Measurements from ENCODE around the gene CAMSAP2. TPM values are rescaled to one million over a fixed set of nuclear protein-coding genes. Genes with fewer than 3 reads are reported as not detected.
"Not testable (repeated sequence)": the region's sequence is repeated elsewhere in the genome, so short reads cannot be mapped to it uniquely, and the experiment has no call there.

Gene CAMSAP2
- total RNA-seq, 1 experiment from 2014 or later, result 28.6 TPM

DNA sequence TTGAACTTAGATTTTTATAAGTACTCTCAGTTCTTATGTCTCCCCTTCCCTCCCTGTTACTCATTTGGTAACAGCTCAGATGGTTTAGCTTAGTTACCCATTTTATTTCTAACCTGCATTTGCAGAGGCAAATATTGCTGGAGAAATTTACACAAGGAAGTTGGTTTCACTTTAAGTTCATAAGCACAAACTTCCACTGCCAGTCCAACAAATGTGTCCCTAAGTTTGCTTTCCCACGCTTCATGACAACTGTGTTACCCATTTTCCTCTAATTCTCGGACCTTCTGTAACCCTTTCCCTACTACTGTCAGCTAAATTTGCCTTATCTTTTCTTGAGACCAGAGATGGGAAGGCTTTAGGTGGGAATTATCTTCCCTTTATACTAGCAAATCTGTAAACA is 70.2 kb downstream of the CAMSAP2 start:
- ChIA-PET POLR2A (ENCODE audit: unreplicated experiment) (no interaction called here), CTCF (interaction anchor here (0.7 kb wide), 1 partner anchor 186 kb away, joined by 8 read pairs; no protein-coding TSS in a partner anchor)
- ATAC-seq (no peak), DNase-seq (no peak)
- Histone ChIP-seq H3K9me2 (replicated peaks; ENCODE audit: low read length) (no peaks in the 10 kb centered on the region), H3K4me1 (ENCODE audit: insufficient read depth, low read length) (no peaks in the 10 kb centered on the region), H3K4me3 (ENCODE audit: low read length) (no peak overlapping the region), H3K36me3 (ENCODE audit: low read depth, low read length) (peaks cover 26% of the 10 kb centered on the region; the same call in 1 of the 2 replicates), H3K79me2 (ENCODE audit: low read length) (peaks cover 15% of the 10 kb centered on the region), H3K9ac (ENCODE audit: low read length) (no peak overlapping the region), H3K27me3 (ENCODE audit: low read length) (no peaks in the 10 kb centered on the region), H3K27ac (ENCODE audit: low read length) (no peak overlapping the region), H2AFZ (ENCODE audit: low read length) (no peak overlapping the region), H4K20me1 (ENCODE audit: low read length) (no peaks in the 10 kb centered on the region), H3K9me3 (ENCODE audit: low read length) (no peaks in the 10 kb centered on the region), H3K4me2 (ENCODE audit: low read length) (no peak overlapping the region), H3F3A (ENCODE audit: low read length, unreplicated experiment) (no peaks in the 10 kb centered on the region)
- no TSS peak for BruUV-seq (replicated peaks)
- intact Hi-C loops (cut with micrococcal nuclease), result no loop called here
- TF ChIP-seq EZH2 (IDR thresholded peaks at IDR 0.05; ENCODE audit: low read length, unreplicated experiment) (no peak), CTCF (conservative IDR thresholded peaks at IDR 0.05; ENCODE audit: low read depth, low read length) (no peak), EZH2phosphoT487 (IDR thresholded peaks at IDR 0.05; ENCODE audit: borderline replicate concordance, low read length) (no peak)

- H3K4me2 ChIP-seq (ENCODE audit: low read length), result no peak overlapping the region
- H3K4me3 ChIP-seq (ENCODE audit: low read length), result no peak overlapping the region
- ATAC-seq, result no peak
- H3K4me1 ChIP-seq (ENCODE audit: insufficient read depth, low read length), result no peaks in the 10 kb centered on the region
- POLR2A ChIA-PET (ENCODE audit: unreplicated experiment), result no interaction called here
- peaks cover 31% of the 10 kb centered on the region for H3K36me3 ChIP-seq (ENCODE audit: low read depth, low read length)
- H2AFZ ChIP-seq (ENCODE audit: low read length), result no peak overlapping the region
- DNase-seq, result no peak
- CTCF ChIA-PET, result no interaction called here
- H3K9ac ChIP-seq (ENCODE audit: low read length), result no peak overlapping the region
- no peaks in the 10 kb centered on the region for H4K20me1 ChIP-seq (ENCODE audit: low read length)
- H3K27ac ChIP-seq (ENCODE audit: low read length), result no peak overlapping the region
- TF ChIP-seq EZH2phosphoT487 (IDR thresholded peaks at IDR 0.05; ENCODE audit: borderline replicate concordance, low read length), result no peak
- no peak for TF ChIP-seq CTCF (conservative IDR thresholded peaks at IDR 0.05; ENCODE audit: low read depth, low read length)
- no peak for TF ChIP-seq EZH2 (IDR thresholded peaks at IDR 0.05; ENCODE audit: low read length, unreplicated experiment)
- no peaks in the 10 kb centered on the region for H3F3A ChIP-seq (ENCODE audit: low read length, unreplicated experiment)
- no peaks in the 10 kb centered on the region for H3K9me3 ChIP-seq (ENCODE audit: low read length)
- H3K9me2 ChIP-seq (replicated peaks; ENCODE audit: low read length), result no peaks in the 10 kb centered on the region
- H3K27me3 ChIP-seq (ENCODE audit: low read length), result no peaks in the 10 kb centered on the region
- no TSS peak for BruUV-seq (replicated peaks)
- no peaks in the 10 kb centered on the region for H3K79me2 ChIP-seq (ENCODE audit: low read length)
- intact Hi-C loops (cut with micrococcal nuclease), result no loop called here
These were observed 73.0 kb downstream of the CAMSAP2 start for GRCh38 chr1:200811704-200812103.

DNA sequence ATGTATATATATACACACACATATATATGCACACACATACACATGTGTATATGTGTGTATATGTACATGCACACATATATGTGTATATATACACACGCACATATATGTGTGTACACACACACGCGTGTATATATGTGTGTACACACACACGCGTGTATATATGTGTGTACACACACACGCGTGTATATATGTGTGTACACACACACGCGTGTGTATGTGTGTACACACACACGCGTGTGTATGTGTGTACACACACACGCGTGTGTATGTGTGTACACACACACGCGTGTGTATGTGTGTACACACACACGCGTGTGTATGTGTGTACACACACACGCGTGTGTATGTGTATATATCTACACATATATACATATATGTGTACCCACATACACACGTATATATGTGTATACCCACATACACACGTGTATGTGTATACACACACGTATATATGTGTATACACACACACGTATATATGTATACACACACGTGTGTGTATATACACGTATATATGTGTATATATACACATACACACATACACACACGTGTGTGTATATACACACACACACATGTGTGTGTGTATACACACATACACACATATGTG is 78.0 kb downstream of the CAMSAP2 start:
- POLR2A ChIA-PET (ENCODE audit: unreplicated experiment); H3K4me1 ChIP-seq (ENCODE audit: insufficient read depth, low read length); H3K9ac ChIP-seq (ENCODE audit: low read length); H3K27ac ChIP-seq (ENCODE audit: low read length); intact Hi-C loops (cut with micrococcal nuclease); H2AFZ ChIP-seq (ENCODE audit: low read length); BruUV-seq (replicated peaks); H4K20me1 ChIP-seq (ENCODE audit: low read length); DNase-seq; H3K27me3 ChIP-seq (ENCODE audit: low read length); CTCF ChIA-PET; H3K4me3 ChIP-seq (ENCODE audit: low read length); ATAC-seq; H3K9me3 ChIP-seq (ENCODE audit: low read length); H3K4me2 ChIP-seq (ENCODE audit: low read length); H3K79me2 ChIP-seq (ENCODE audit: low read length); H3F3A ChIP-seq (ENCODE audit: low read length, unreplicated experiment); H3K9me2 ChIP-seq (replicated peaks; ENCODE audit: low read length): not testable (repeated sequence)
- H3K36me3 ChIP-seq (ENCODE audit: low read depth, low read length), result peaks cover 18% of the 10 kb centered on the region
